Neural crest cell (in vitro differentiated cells): Measurements from ENCODE around the gene JMJD7. TPM values are rescaled to one million over a fixed set of nuclear protein-coding genes. Genes with fewer than 3 reads are reported as not detected.
A peak's percentile ranks its signal among the peaks of the same experiment; 100 is the strongest.

Source experiments
- DNase-seq: peaks from one replicate; pipeline ENCODE4 v3.0.0; 2021; ENCODE audit warnings: low read depth, mixed read lengths, low spot score
- H3K27ac Mint-ChIP-seq: one replicate; pipeline ENCODE4 v1.8.0; 2021; ENCODE audit warnings: mild to moderate bottlenecking, mixed read lengths; ENCODE audit not compliant: unreplicated experiment
- H3K27me3 Mint-ChIP-seq: 2 replicates; pipeline ENCODE4 v1.8.0; 2021; ENCODE audit warnings: low read depth, mild to moderate bottlenecking, mixed read lengths
- H3K36me3 Mint-ChIP-seq: 2 replicates; pipeline ENCODE4 v1.8.0; 2021; ENCODE audit warnings: low read depth, mild to moderate bottlenecking, mixed read lengths
- H3K4me1 Mint-ChIP-seq: 2 replicates; pipeline ENCODE4 v1.8.0; 2021; ENCODE audit warnings: mixed read lengths
- H3K4me3 Mint-ChIP-seq: one replicate; pipeline ENCODE4 v1.8.0; 2021; ENCODE audit warnings: mild to moderate bottlenecking, mixed read lengths
- H3K9me3 Mint-ChIP-seq: 2 replicates; pipeline ENCODE4 v1.8.0; 2021; ENCODE audit warnings: mixed read lengths
- total RNA-seq: library from RNA; stranded (reverse); gene quantifications from 2 replicates; pipeline ENCODE4 v1.2.1, GENCODE V29; 2021
- TF ChIP-seq, protein P1 (sequence below): fragments of 200-600 bp; sonication (generic); conservative IDR thresholded peaks from 2 replicates; pipeline ENCODE4 v1.5.0; 2021; ENCODE audit warnings: antibody characterized with exemption, mild to moderate bottlenecking

JMJD7 gene
- total RNA-seq, 1 donor from 2014 or later = 16.6 TPM

DNA sequence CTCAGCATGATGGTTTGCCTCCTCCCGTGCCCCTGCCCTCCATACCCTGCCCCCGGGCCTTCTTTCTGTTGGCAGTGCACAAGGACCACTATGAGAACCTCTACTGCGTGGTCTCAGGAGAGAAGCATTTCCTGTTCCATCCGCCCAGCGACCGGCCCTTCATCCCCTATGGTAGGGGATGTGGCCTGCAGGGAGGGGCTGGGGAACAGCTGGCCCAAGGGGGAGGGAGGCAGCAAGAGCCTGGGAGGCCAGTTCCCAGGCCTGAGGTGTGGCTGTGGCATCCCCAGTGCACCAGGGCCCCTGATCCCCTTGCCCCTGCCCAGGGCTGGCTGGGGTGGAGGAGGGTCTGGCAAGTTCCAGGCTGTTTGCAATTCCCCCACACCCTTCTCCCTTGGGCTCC is 8.2 kb downstream of the JMJD7 start:
- Mint-ChIP-seq H3K27ac (no peak overlapping the region), H3K27me3 (no peaks in the 10 kb centered on the region), H3K36me3 (no peaks in the 10 kb centered on the region), H3K4me3 (no peak overlapping the region), H3K4me1 (peaks cover 3% of the 10 kb centered on the region), H3K9me3 (no peaks in the 10 kb centered on the region)
- TF ChIP-seq, protein P1, sequence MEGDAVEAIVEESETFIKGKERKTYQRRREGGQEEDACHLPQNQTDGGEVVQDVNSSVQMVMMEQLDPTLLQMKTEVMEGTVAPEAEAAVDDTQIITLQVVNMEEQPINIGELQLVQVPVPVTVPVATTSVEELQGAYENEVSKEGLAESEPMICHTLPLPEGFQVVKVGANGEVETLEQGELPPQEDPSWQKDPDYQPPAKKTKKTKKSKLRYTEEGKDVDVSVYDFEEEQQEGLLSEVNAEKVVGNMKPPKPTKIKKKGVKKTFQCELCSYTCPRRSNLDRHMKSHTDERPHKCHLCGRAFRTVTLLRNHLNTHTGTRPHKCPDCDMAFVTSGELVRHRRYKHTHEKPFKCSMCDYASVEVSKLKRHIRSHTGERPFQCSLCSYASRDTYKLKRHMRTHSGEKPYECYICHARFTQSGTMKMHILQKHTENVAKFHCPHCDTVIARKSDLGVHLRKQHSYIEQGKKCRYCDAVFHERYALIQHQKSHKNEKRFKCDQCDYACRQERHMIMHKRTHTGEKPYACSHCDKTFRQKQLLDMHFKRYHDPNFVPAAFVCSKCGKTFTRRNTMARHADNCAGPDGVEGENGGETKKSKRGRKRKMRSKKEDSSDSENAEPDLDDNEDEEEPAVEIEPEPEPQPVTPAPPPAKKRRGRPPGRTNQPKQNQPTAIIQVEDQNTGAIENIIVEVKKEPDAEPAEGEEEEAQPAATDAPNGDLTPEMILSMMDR = no peak
- no peak for DNase-seq

DNA sequence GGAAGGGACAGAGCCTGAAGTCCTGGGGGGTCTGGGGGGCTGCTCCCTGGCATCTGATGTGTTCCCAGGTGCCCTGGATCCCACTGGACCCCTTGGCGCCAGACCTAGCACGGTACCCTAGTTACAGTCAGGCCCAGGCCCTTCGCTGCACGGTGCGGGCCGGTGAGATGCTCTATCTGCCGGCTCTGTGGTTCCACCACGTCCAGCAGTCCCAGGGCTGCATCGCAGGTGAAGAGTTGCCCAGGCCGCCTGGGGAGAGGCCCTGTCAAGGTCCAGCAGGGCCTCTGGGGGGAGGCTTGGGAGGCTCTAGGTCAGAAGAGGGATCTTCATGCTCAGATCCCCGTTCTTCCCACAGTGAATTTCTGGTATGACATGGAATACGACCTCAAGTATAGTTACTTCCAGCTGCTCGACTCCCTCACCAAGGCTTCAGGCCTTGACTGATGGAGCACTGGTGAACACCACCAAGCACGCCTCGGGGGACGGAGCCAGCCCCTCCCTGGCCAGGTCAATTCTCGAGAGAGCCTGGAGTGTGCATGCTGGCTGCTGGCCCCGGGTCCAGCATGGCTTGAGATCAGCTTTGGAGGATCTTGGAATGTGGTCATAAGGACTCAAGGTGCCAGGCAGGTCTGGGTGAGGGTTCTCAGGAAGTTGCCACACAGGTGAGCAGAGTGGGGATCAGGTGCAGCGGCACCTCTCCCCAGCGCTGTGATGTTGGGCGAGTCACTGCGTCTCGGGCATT is 9.0 kb downstream of the JMJD7 start:
- no peaks in the 10 kb centered on the region for H3K36me3 Mint-ChIP-seq

DNA sequence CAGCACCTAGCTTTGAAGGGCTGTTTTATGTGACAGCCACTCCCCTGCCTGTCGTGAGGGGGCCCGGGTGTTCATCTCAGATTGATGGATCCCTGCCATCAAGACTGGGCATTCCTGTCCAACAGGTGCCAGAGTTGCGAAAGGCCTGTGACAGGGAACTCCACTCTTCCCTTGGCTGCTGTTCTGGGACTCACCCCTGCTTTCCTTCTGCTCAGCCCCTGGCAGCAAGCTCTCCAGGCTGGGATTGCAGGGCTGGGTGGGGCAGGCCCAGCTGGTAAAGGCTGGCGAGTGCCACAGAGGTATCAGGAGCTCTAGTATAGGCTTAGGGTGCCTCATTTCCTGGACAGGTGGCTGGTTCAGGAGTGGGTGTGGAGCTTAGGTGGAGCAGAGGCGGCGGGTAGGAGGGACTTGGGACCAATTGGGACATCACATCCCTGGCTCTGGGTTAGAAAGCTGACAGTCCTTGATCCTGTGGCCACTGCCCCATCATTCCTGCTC is 10.6 kb downstream of the JMJD7 start, which contains the start of gene PLA2G4B:
Gene PLA2G4B (plus strand): TSS at position 448 of the 498 bp plus-strand sequence. CDS start 67 bp downstream, outside the sequence.
- Mint-ChIP-seq H3K27me3 (no peaks in the 10 kb centered on the region), H3K4me3 (peak within 1 kb of the TSS; percentile 15), H3K27ac (no peak within 1 kb of the TSS), H3K4me1 (peaks cover 3% of the 10 kb centered on the region), H3K9me3 (no peaks in the 10 kb centered on the region), H3K36me3 (no peaks in the 10 kb centered on the region)
- TF ChIP-seq, protein P1 = no peak
- DNase-seq = no peak

More for the DNA sequence above, 9.0 kb downstream of the JMJD7 start:
- TF ChIP-seq, protein P1 = no peak
- no peaks in the 10 kb centered on the region for H3K9me3 Mint-ChIP-seq
- H3K4me3 Mint-ChIP-seq = peak overlapping the region; percentile 22
- H3K4me1 Mint-ChIP-seq = peaks cover 3% of the 10 kb centered on the region
- no peak for DNase-seq
- H3K27me3 Mint-ChIP-seq = no peaks in the 10 kb centered on the region
- H3K27ac Mint-ChIP-seq = no peak overlapping the region

DNA sequence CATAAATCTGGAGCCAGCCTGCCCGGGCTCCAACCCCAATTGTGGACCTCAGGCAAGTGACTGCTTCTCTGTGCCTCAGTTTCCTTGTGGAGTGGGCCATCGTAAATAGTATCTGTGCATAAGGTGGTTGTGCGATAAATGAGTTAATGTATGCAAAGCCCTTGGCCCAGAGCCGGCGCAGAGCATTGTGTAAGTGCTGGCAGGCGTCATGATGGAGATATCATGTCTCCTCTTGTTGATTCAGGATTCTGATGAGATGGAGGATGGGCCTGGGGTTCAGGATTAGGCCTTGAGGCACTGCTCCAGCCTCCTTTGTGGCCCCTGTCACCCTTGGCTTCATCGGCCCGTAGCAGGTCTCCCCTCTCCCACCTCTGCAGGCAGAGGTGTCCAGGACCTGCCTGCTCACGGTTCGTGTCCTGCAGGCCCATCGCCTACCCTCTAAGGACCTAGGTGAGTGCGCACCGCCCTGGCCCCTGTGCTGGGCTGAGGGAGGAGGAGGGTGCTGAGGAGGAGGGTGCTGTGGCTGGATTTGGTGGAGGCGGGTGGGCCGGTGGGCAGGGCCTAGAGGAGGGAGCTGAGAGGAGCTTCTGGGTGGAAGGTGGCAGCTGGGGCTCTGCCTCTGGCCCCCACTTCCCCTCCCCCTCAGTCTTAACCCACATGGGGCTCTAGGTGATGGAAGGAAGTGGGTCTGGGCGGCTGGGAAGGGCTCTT is 12.0 kb downstream of the JMJD7 start:
- H3K9me3 Mint-ChIP-seq = no peaks in the 10 kb centered on the region
- H3K27me3 Mint-ChIP-seq = no peaks in the 10 kb centered on the region
- H3K4me1 Mint-ChIP-seq = peaks cover 3% of the 10 kb centered on the region
- H3K27ac Mint-ChIP-seq = no peak overlapping the region
- H3K36me3 Mint-ChIP-seq = no peaks in the 10 kb centered on the region
- no peak for DNase-seq
- H3K4me3 Mint-ChIP-seq = no peak overlapping the region
- TF ChIP-seq, protein P1 = no peak

DNA sequence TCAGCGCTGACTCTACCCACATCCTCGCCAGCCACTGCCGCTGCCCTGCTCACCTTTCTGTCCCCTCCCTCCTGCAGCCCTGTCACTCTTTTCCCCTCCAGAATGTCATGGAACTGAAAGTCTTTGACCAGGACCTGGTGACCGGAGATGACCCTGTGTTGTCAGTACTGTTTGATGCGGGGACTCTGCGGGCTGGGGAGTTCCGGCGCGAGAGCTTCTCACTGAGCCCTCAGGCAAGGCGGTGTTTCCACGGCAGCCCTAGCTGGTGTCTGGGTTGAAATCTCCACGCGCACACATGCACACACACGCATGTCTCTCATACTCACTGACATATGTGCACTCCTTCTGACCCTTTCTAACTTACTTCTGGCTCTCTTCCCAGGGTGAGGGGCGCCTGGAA is 12.8 kb downstream of the JMJD7 start:
- H3K9me3 Mint-ChIP-seq = no peaks in the 10 kb centered on the region
- peak overlapping the region; percentile 50 for H3K27ac Mint-ChIP-seq
- no peak for DNase-seq
- no peaks in the 10 kb centered on the region for H3K36me3 Mint-ChIP-seq
- no peak overlapping the region for H3K4me3 Mint-ChIP-seq
- TF ChIP-seq, protein P1 = no peak
- H3K27me3 Mint-ChIP-seq = no peaks in the 10 kb centered on the region
- H3K4me1 Mint-ChIP-seq = peaks cover 3% of the 10 kb centered on the region
